K562 (cell line): Measurements from ENCODE around the gene FABP3. TPM values are rescaled to one million over a fixed set of nuclear protein-coding genes. Genes with fewer than 3 reads are reported as not detected.

Source experiments
- ATF6 ChIP-seq: sonication (generic); formaldehyde crosslinking; IDR thresholded peaks from 2 replicates; pipeline ENCODE4 v1.4.0; 2020; ENCODE audit warnings: mild to moderate bottlenecking, missing genetic modification reagents
- BCOR ChIP-seq: fragments of 450-650 bp; IDR thresholded peaks from 2 replicates; pipeline ENCODE4 v1.6.1; 2016
- BHLHE40 ChIP-seq: IDR thresholded peaks from 2 replicates; pipeline ENCODE4 v1.6.1; 2011; ENCODE audit warnings: low read length, improper control_type of control experiment
- HBP1 ChIP-seq: fragments of 450-650 bp; formaldehyde crosslinking; IDR thresholded peaks from 2 replicates; pipeline ENCODE4 v1.4.0; 2022; ENCODE audit warnings: missing genetic modification characterization
- HES1 ChIP-seq: fragments of 450-650 bp; IDR thresholded peaks from 2 replicates; pipeline ENCODE4 v1.6.1; 2016; ENCODE audit warnings: low read depth, mild to moderate bottlenecking, moderate library complexity
- JUNB ChIP-seq: fragments of 450-650 bp; formaldehyde crosslinking; conservative IDR thresholded peaks from 2 replicates; pipeline ENCODE4 v1.4.0; 2020; ENCODE audit warnings: mild to moderate bottlenecking
- MTA1 ChIP-seq: fragments of 450-650 bp; IDR thresholded peaks from 2 replicates; pipeline ENCODE4 v1.6.1; 2017; ENCODE audit warnings: borderline replicate concordance
- MTF1 ChIP-seq: fragments of 250-450 bp; sonication (Bioruptor Pico); IDR thresholded peaks from 2 replicates; pipeline ENCODE4 v1.9.0; 2021; ENCODE audit warnings: moderate library complexity, mild to moderate bottlenecking, inconsistent platforms, borderline replicate concordance
- RBM25 ChIP-seq: fragments of 200-400 bp; formaldehyde crosslinking; IDR thresholded peaks from 2 replicates; pipeline ENCODE4 v1.6.1; 2018; ENCODE audit warnings: low read length, low read depth, moderate library complexity; ENCODE audit not compliant: severe bottlenecking
- SETDB1 ChIP-seq: IDR thresholded peaks from one replicate; pipeline ENCODE4 v1.6.1; 2012; ENCODE audit warnings: low read length, control low read depth, inconsistent platforms
- TAF7 ChIP-seq: fragments of 450-650 bp; IDR thresholded peaks from 2 replicates; pipeline ENCODE4 v1.6.1; 2016; ENCODE audit warnings: missing genetic modification characterization, missing compliant biosample characterization
- ZNF354B ChIP-seq: fragments of 250-450 bp; sonication (Bioruptor Pico); IDR thresholded peaks from 2 replicates; pipeline ENCODE4 v1.4.0; 2020
- ZNF584 ChIP-seq: fragments of 200-800 bp; sonication (Bioruptor generic); IDR thresholded peaks from 2 replicates; pipeline ENCODE4 v1.6.1; 2016; ENCODE audit warnings: low read depth, mild to moderate bottlenecking, missing genetic modification characterization, missing compliant biosample characterization
- ZNF586 ChIP-seq: fragments of 450-650 bp; formaldehyde crosslinking; conservative IDR thresholded peaks from 2 replicates; pipeline ENCODE4 v1.4.0; 2020; ENCODE audit warnings: mild to moderate bottlenecking, moderate library complexity
- ZNF707 ChIP-seq: fragments of 250-450 bp; sonication (Bioruptor Pico); conservative IDR thresholded peaks from 2 replicates; pipeline ENCODE4 v1.8.0; 2022; ENCODE audit warnings: inconsistent platforms, mild to moderate bottlenecking, moderate library complexity
- polyA plus RNA-seq, 8 experiments: library from polyadenylated mRNA; depleted of rRNA in 4 of 8; stranded (reverse) in 5 of 8; unstranded in 3 of 8; fragments of >200 nt; fragmentation: Nextera tagmentation in 2 of 8; fragmentation: Illumina TruSeq in 1 of 8; extraction: Ambion mirVana in 2 of 8; extraction: Trizol in 1 of 8; gene quantifications; 2 replicates each; pipeline versions ENCODE4 v1.2.1 to v1.2.3, GENCODE V29; 2011 to 2014; ENCODE audit warnings: inconsistent platforms in 1 of 8, missing spikeins in 1 of 8
- total RNA-seq, 7 experiments: library from RNA; depleted of rRNA in 6 of 7; stranded (reverse); fragments of >200 nt in 6 of 7; fragmentation: Illumina TruSeq in 2 of 7; extraction: Trizol in 2 of 7; gene quantifications; 2 replicates each; pipeline versions ENCODE4 v1.2.1 to v1.2.3, GENCODE V29; 2011 to 2021; ENCODE audit warnings: low replicate concordance in 1 of 7
- TF ChIP-seq, protein P1 (sequence below), 2 experiments: fragments of 150-350 bp in 1 of 2; IDR thresholded peaks; 2 replicates each; pipeline ENCODE4 v1.6.1; 2012 to 2016; ENCODE audit warnings: low read depth in 2 of 2, low read length in 2 of 2, mild to moderate bottlenecking in 1 of 2, moderate library complexity in 1 of 2
- TF ChIP-seq, protein P2 (sequence below): fragments of 450-650 bp; IDR thresholded peaks from 2 replicates; pipeline ENCODE4 v1.7.1; 2018; ENCODE audit warnings: mild to moderate bottlenecking, low read depth; ENCODE audit not compliant: partially characterized antibody

The FABP3 gene
- total and polyA plus RNA-seq, 9 of the 15 experiments (the other 6 are each of a cell fraction or from before 2014, with no cell fraction given), result 0.22 TPM; not detected in 8

DNA sequence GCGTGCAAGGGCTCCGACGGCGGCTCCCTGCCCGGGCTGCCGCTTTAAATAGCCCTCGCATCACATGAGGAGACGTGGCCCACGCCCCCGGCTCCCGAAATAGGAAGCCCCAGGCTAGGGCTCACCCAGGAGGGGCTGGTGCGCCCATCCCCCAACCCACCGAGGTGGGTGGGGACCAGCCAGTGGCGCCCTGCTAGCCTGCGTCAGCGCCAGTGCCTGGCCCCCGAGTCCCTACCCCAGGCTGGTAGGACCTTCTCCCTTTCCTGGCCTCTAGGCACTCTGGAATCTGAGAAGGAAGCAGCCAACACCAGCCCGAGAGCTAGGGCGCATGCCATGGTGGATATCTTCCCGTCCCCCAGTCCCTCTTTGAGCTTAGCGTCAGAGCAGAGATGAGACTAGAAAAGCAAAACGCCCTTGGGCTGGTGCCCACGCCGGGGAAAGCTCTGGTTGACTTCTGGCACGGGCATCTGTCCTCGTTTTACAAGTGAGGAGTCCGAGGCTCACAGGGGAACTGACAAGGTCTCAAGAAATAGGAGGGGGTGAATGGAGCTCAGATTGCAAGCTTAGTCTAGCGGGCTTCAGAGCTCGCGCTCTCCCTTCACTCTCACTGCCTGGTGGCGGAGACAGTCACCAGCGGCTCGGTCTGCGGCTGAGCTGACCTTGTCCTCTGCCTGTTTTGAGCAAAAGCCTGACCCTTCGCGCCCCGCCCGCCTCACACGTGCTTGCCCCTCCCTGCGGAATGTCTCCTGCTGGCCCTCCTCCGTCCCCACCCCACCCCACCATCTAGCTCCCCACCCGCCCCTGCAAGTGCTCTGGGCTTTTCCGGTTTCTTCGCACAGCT is at the start of gene FABP3 (continued):
- TF ChIP-seq, protein P1, sequence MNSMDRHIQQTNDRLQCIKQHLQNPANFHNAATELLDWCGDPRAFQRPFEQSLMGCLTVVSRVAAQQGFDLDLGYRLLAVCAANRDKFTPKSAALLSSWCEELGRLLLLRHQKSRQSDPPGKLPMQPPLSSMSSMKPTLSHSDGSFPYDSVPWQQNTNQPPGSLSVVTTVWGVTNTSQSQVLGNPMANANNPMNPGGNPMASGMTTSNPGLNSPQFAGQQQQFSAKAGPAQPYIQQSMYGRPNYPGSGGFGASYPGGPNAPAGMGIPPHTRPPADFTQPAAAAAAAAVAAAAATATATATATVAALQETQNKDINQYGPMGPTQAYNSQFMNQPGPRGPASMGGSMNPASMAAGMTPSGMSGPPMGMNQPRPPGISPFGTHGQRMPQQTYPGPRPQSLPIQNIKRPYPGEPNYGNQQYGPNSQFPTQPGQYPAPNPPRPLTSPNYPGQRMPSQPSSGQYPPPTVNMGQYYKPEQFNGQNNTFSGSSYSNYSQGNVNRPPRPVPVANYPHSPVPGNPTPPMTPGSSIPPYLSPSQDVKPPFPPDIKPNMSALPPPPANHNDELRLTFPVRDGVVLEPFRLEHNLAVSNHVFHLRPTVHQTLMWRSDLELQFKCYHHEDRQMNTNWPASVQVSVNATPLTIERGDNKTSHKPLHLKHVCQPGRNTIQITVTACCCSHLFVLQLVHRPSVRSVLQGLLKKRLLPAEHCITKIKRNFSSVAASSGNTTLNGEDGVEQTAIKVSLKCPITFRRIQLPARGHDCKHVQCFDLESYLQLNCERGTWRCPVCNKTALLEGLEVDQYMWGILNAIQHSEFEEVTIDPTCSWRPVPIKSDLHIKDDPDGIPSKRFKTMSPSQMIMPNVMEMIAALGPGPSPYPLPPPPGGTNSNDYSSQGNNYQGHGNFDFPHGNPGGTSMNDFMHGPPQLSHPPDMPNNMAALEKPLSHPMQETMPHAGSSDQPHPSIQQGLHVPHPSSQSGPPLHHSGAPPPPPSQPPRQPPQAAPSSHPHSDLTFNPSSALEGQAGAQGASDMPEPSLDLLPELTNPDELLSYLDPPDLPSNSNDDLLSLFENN (IDR thresholded peaks at IDR 0.05; ENCODE audit: low read depth in 2 of 2, low read length in 2 of 2), result no peak
- TF ChIP-seq SETDB1 (no peak), ATF6 (CRISPR knock-in tag) (no peak), MTF1 (0 out of 2 replicates have a peak, but pooled peaks have one; percentile 31), HES1 (no peak), JUNB (CRISPR knock-in tag) (no peak), RBM25 (no peak), ZNF354B (CRISPR knock-in tag) (no peak), ZNF707 (CRISPR knock-in tag) (no peak), HBP1 (no peak), ZNF584 (CRISPR knock-in tag) (no peak), TAF7 (no peak), ZNF586 (no peak), BHLHE40 (peak; percentile 92), BCOR (no peak), MTA1 (no peak)
- TF ChIP-seq, protein P2, sequence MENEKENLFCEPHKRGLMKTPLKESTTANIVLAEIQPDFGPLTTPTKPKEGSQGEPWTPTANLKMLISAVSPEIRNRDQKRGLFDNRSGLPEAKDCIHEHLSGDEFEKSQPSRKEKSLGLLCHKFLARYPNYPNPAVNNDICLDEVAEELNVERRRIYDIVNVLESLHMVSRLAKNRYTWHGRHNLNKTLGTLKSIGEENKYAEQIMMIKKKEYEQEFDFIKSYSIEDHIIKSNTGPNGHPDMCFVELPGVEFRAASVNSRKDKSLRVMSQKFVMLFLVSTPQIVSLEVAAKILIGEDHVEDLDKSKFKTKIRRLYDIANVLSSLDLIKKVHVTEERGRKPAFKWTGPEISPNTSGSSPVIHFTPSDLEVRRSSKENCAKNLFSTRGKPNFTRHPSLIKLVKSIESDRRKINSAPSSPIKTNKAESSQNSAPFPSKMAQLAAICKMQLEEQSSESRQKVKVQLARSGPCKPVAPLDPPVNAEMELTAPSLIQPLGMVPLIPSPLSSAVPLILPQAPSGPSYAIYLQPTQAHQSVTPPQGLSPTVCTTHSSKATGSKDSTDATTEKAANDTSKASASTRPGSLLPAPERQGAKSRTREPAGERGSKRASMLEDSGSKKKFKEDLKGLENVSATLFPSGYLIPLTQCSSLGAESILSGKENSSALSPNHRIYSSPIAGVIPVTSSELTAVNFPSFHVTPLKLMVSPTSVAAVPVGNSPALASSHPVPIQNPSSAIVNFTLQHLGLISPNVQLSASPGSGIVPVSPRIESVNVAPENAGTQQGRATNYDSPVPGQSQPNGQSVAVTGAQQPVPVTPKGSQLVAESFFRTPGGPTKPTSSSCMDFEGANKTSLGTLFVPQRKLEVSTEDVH, result no peak
